Measurements from ENCODE around the gene PPP1R1A. TPM values are rescaled to one million over a fixed set of nuclear protein-coding genes. Genes with fewer than 3 reads are reported as not detected.

The PPP1R1A gene
- polyA plus RNA-seq, 1 donor (not counting 4 experiments of a cell fraction or from before 2014, with no cell fraction given), result not detected

DNA sequence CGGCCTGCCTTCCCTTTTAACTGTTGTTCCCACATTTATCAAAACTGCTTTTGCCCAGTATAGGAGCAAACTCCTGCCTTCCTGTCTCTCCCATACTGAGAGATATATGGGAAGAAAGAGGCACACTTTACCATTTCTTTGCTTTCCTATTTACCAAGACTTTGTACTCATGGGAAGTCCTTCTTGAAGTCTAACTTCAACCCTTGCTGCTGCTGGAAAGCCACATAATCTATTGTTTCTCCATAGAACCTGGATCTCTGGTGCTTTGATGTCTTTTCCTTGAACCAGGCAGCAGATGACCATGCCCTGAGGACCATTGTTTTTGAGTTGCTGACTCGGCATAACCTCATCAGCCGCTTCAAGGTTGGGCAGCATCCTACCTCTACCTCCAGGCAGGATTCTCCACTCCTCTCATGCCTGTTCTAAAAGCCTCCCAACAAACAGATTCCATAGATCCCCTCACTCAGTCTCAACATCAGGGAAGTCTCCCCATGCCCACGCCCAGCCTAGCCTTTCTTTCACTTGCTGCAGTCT, 18.4 kb downstream of the PPP1R1A start:
- DNase-seq (ENCODE audit: low read depth, low spot score), result no peak
- no peak overlapping the region for H3K9ac ChIP-seq (ENCODE audit: control insufficient read depth, extremely low read depth, insufficient read depth, low read length)
- H3K4me3 ChIP-seq (ENCODE audit: control insufficient read depth in 2 of 3, extremely low read depth in 1 of 3, insufficient read depth in 2 of 3, low read depth in 1 of 3, low read length in 3 of 3), result no peak overlapping the region
- dilution Hi-C loops (cut with MboI; ENCODE audit: extremely low pct_ligation_motif_present, low sequenced_read_pairs), result no loop called here
- TF ChIP-seq, protein P1, sequence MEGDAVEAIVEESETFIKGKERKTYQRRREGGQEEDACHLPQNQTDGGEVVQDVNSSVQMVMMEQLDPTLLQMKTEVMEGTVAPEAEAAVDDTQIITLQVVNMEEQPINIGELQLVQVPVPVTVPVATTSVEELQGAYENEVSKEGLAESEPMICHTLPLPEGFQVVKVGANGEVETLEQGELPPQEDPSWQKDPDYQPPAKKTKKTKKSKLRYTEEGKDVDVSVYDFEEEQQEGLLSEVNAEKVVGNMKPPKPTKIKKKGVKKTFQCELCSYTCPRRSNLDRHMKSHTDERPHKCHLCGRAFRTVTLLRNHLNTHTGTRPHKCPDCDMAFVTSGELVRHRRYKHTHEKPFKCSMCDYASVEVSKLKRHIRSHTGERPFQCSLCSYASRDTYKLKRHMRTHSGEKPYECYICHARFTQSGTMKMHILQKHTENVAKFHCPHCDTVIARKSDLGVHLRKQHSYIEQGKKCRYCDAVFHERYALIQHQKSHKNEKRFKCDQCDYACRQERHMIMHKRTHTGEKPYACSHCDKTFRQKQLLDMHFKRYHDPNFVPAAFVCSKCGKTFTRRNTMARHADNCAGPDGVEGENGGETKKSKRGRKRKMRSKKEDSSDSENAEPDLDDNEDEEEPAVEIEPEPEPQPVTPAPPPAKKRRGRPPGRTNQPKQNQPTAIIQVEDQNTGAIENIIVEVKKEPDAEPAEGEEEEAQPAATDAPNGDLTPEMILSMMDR (optimal IDR thresholded peaks at IDR 0.05 in 1 of 3, IDR thresholded peaks at IDR 0.05 in 1 of 3, conservative IDR thresholded peaks at IDR 0.05 in 1 of 3; ENCODE audit: extremely low read depth in 1 of 3, insufficient read depth in 2 of 3, low read length in 3 of 3), result no peak
- TF ChIP-seq EZH2 (IDR thresholded peaks at IDR 0.05; ENCODE audit: low read length), result no peak
- H2AFZ ChIP-seq (ENCODE audit: control insufficient read depth, low read length), result no peak overlapping the region
- H3K4me2 ChIP-seq (ENCODE audit: control insufficient read depth, extremely low read depth, insufficient read depth, low read depth, low read length), result no peak overlapping the region
- H3K4me1 ChIP-seq (ENCODE audit: control insufficient read depth, extremely low read depth, insufficient read depth, low read length), result no peaks in the 10 kb centered on the region
- FAIRE-seq, result no peak
- no peaks in the 10 kb centered on the region for H3K9me3 ChIP-seq (ENCODE audit: control insufficient read depth, low read depth, low read length)
- H3K79me2 ChIP-seq (ENCODE audit: control insufficient read depth, insufficient read depth, low read length), result no peaks in the 10 kb centered on the region
- no peak overlapping the region for H3K27ac ChIP-seq (ENCODE audit: control insufficient read depth, insufficient read depth, low read length)
- H3K27me3 ChIP-seq (ENCODE audit: control insufficient read depth, extremely low read depth, insufficient read depth, low read length), result peaks cover 16% of the 10 kb centered on the region
- no peaks in the 10 kb centered on the region for H4K20me1 ChIP-seq (ENCODE audit: control insufficient read depth, extremely low read depth, insufficient read depth, low read length)
- no peaks in the 10 kb centered on the region for H3K36me3 ChIP-seq (ENCODE audit: control insufficient read depth in 2 of 2, extremely low read depth in 1 of 2, insufficient read depth in 2 of 2, low read length in 2 of 2)
- no peaks in the 10 kb centered on the region for H3K9me1 ChIP-seq (ENCODE audit: control insufficient read depth, extremely low read depth, insufficient read depth, low read length)

DNA sequence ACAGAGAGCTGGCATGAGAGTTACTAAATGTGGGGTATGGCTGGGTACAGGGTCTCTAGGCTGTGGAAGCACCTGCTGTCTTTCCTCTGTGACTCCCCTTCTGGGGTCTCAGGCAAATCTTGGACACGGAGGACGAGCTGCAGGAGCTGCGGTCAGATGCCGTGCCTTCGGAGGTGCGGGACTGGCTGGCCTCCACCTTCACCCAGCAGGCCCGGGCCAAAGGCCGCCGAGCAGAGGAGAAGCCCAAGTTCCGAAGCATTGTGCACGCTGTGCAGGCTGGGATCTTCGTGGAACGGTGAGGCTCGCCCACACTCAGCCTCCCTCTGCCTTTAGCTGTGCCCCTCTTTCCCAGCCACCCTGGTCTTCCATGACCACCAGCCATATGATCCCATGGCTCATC, 19.4 kb downstream of the PPP1R1A start:
- Histone ChIP-seq H3K4me1 (ENCODE audit: control insufficient read depth, extremely low read depth, insufficient read depth, low read length) (no peaks in the 10 kb centered on the region), H3K79me2 (ENCODE audit: control insufficient read depth, insufficient read depth, low read length) (no peaks in the 10 kb centered on the region), H3K4me3 (ENCODE audit: control insufficient read depth in 2 of 3, extremely low read depth in 1 of 3, insufficient read depth in 2 of 3, low read depth in 1 of 3, low read length in 3 of 3) (no peak overlapping the region), H3K27ac (ENCODE audit: control insufficient read depth, insufficient read depth, low read length) (no peak overlapping the region), H3K4me2 (ENCODE audit: control insufficient read depth, extremely low read depth, insufficient read depth, low read depth, low read length) (no peak overlapping the region), H3K9ac (ENCODE audit: control insufficient read depth, extremely low read depth, insufficient read depth, low read length) (no peak overlapping the region), H4K20me1 (ENCODE audit: control insufficient read depth, extremely low read depth, insufficient read depth, low read length) (no peaks in the 10 kb centered on the region), H3K9me3 (ENCODE audit: control insufficient read depth, low read depth, low read length) (no peaks in the 10 kb centered on the region), H3K9me1 (ENCODE audit: control insufficient read depth, extremely low read depth, insufficient read depth, low read length) (no peaks in the 10 kb centered on the region), H3K27me3 (ENCODE audit: control insufficient read depth, extremely low read depth, insufficient read depth, low read length) (peaks cover 16% of the 10 kb centered on the region), H2AFZ (ENCODE audit: control insufficient read depth, low read length) (no peak overlapping the region), H3K36me3 (ENCODE audit: control insufficient read depth in 2 of 2, extremely low read depth in 1 of 2, insufficient read depth in 2 of 2, low read length in 2 of 2) (no peaks in the 10 kb centered on the region)
- DNase-seq (ENCODE audit: low read depth, low spot score) (no peak), FAIRE-seq (no peak)
- dilution Hi-C loops (cut with MboI; ENCODE audit: extremely low pct_ligation_motif_present, low sequenced_read_pairs), result no loop called here
- TF ChIP-seq, protein P1 (optimal IDR thresholded peaks at IDR 0.05 in 1 of 3, IDR thresholded peaks at IDR 0.05 in 1 of 3, conservative IDR thresholded peaks at IDR 0.05 in 1 of 3; ENCODE audit: extremely low read depth in 1 of 3, insufficient read depth in 2 of 3, low read length in 3 of 3), result no peak
- TF ChIP-seq EZH2 (IDR thresholded peaks at IDR 0.05; ENCODE audit: low read length), result no peak
